Keratinocyte (primary cell): ENCODE measurements around the gene GNAL. TPM values are rescaled to one million over a fixed set of nuclear protein-coding genes. Genes with fewer than 3 reads are reported as not detected.

Experiments used
- DNase-seq: peaks from one replicate; pipeline ENCODE4 v3.0.0-alpha.2; 2011; ENCODE audit warnings: low read depth, missing footprints, low spot score
- FAIRE-seq: peaks from 2 replicates; lab custom pipeline; 2011; peaks lifted over from hg19 to GRCh38; lab: Jason Lieb, UNC
- H2AFZ ChIP-seq: 2 replicates; pipeline ENCODE4 v1.6.0; 2012; ENCODE audit warnings: low read length, control low read depth, inconsistent platforms; ENCODE audit not compliant: control insufficient read depth
- H3K27ac ChIP-seq: 2 replicates; pipeline ENCODE4 v1.5.1; 2011; ENCODE audit warnings: low read length; ENCODE audit not compliant: control insufficient read depth, insufficient read depth
- H3K27me3 ChIP-seq: 3 replicates; pipeline ENCODE4 v1.6.0; 2011; ENCODE audit warnings: low read length; ENCODE audit not compliant: control insufficient read depth, insufficient read depth; ENCODE audit errors: extremely low read depth
- H3K36me3 ChIP-seq, 2 experiments: 2 replicates in 1 of 2; 3 replicates in 1 of 2; pipeline ENCODE4 v1.5.1; 2011; ENCODE audit warnings: low read length in 2 of 2, mild to moderate bottlenecking in 1 of 2; ENCODE audit not compliant: control insufficient read depth in 2 of 2, insufficient read depth in 2 of 2; ENCODE audit errors: extremely low read depth in 1 of 2
- H3K4me1 ChIP-seq: 3 replicates; pipeline ENCODE4 v1.5.1; 2011; ENCODE audit warnings: low read length; ENCODE audit not compliant: control insufficient read depth, insufficient read depth; ENCODE audit errors: extremely low read depth
- H3K4me2 ChIP-seq: 3 replicates; pipeline ENCODE4 v1.6.0; 2011; ENCODE audit warnings: low read depth, low read length; ENCODE audit not compliant: control insufficient read depth, insufficient read depth; ENCODE audit errors: extremely low read depth
- H3K4me3 ChIP-seq, 3 experiments: fragments of 200-600 bp in 1 of 3; sonication (generic) in 1 of 3; 2 replicates in 2 of 3; 3 replicates in 1 of 3; pipeline ENCODE4 v1.5.1; 2011 to 2016; ENCODE audit warnings: low read length in 3 of 3, mild to moderate bottlenecking in 3 of 3, control low read depth in 2 of 3, inconsistent platforms in 1 of 3, low read depth in 1 of 3, mixed read lengths in 1 of 3, mixed run types in 1 of 3, moderate library complexity in 1 of 3; ENCODE audit not compliant: control insufficient read depth in 2 of 3, insufficient read depth in 2 of 3; ENCODE audit errors: extremely low read depth in 1 of 3
- H3K79me2 ChIP-seq: 2 replicates; pipeline ENCODE4 v1.6.0; 2012; ENCODE audit warnings: low read length; ENCODE audit not compliant: control insufficient read depth, insufficient read depth
- H3K9ac ChIP-seq: 3 replicates; pipeline ENCODE4 v1.6.0; 2011; ENCODE audit warnings: low read length; ENCODE audit not compliant: control insufficient read depth, insufficient read depth; ENCODE audit errors: extremely low read depth
- H3K9me1 ChIP-seq: 3 replicates; pipeline ENCODE4 v1.6.0; 2011; ENCODE audit warnings: low read length; ENCODE audit not compliant: control insufficient read depth, insufficient read depth; ENCODE audit errors: extremely low read depth
- H3K9me3 ChIP-seq: 2 replicates; pipeline ENCODE4 v1.5.1; 2012; ENCODE audit warnings: low read depth, low read length; ENCODE audit not compliant: control insufficient read depth
- H4K20me1 ChIP-seq: 3 replicates; pipeline ENCODE4 v1.6.0; 2011; ENCODE audit warnings: low read length; ENCODE audit not compliant: control insufficient read depth, insufficient read depth; ENCODE audit errors: extremely low read depth
- EZH2 ChIP-seq: IDR thresholded peaks from one replicate; pipeline ENCODE4 v1.6.1; 2012; ENCODE audit warnings: inconsistent platforms, mild to moderate bottlenecking, low read length, moderate library complexity
- dilution Hi-C: fragments of 300-500 bp; cut with MboI; formaldehyde crosslinking; loops from one replicate; pipeline ENCODE4 v1.7.0; 2020; ENCODE audit warnings: low sequenced_read_pairs; ENCODE audit not compliant: extremely low pct_ligation_motif_present
- polyA plus RNA-seq, 5 experiments: library from polyadenylated mRNA; depleted of rRNA in 3 of 5; stranded (reverse) in 3 of 5; stranded (forward) in 1 of 5; unstranded in 1 of 5; fragments of >200 nt; gene quantifications; 1 replicate in 1 of 5; 2 replicates in 3 of 5; 3 replicates in 1 of 5; pipeline versions ENCODE4 v1.2.1 to v1.2.3, GENCODE V29; 2011 to 2012; ENCODE audit warnings: missing spikeins in 2 of 5, low read depth in 1 of 5, low replicate concordance in 1 of 5
- TF ChIP-seq, protein P1 (sequence below), 3 experiments: IDR thresholded peaks in 1 of 3; conservative IDR thresholded peaks in 1 of 3; optimal IDR thresholded peaks in 1 of 3; 2 replicates in 2 of 3; 3 replicates in 1 of 3; pipeline versions ENCODE3 to v1.5.1; 2011; ENCODE audit warnings: low read length in 3 of 3, mild to moderate bottlenecking in 3 of 3, moderate library complexity in 2 of 3, control low read depth in 1 of 3, inconsistent platforms in 1 of 3; ENCODE audit not compliant: insufficient read depth in 2 of 3; ENCODE audit errors: extremely low read depth in 1 of 3

Gene GNAL
- polyA plus RNA-seq, 1 donor (not counting 4 experiments of a cell fraction or from before 2014, with no cell fraction given), result 30.0 TPM

DNA sequence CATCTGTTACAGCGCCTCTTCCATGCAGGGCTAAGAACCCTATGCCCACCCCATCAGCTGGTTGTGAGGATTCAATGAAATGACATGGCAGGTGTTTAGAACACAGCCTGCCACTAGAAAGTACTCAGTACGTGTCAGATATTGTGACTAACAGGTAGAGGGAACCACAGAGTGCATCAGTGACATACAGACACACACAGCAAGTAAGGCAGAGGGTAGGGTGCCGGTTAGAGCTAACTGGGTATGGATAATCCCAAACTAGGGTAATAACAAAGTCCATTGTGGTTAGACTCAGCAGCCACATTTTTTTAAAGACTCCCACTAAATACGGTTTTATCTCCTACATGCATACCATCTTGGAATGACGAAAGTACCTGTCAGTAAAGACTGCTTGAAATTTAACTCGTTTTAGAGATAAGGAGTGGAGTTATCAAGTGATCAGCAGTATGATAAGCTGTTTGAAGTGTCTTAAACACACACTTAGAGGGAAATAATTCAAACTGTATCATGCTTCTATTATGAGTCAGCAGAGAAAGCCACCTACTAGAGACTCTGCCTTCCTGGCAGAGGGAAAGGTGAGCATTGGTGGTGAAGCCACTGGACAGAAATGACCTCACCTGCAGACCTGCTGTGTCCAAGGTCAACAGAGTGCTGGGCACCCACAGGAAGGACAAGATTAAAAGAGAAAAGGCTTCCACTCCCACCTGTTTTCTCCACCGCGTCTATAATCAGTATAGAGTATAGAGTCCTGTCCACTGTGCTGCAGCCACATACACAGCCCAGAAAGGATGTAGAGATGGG is 198.5 kb downstream of the GNAL start:
- no peak for FAIRE-seq
- H3K4me2 ChIP-seq, result no peak overlapping the region

DNA sequence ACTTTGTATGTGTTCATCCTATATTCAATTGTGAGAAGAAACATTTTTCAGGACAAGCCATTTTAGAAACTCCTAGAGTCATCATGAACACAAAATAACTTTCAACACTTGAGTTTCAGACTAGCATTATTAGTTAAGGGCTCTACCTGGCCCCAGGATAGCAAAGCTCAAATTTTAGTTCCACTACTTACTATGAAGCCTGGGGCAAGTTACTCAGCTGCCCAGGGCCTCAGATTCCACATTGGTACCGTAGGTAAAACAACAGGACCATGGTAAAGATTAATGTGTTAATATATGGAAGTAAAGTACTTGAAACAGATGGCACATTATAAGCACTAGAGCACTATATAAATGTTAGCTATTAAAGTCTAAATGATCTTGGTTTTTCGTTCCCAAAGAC is 199.7 kb downstream of the GNAL start:
- Histone ChIP-seq H3K27me3 (no peaks in the 10 kb centered on the region), H3K9ac (no peak overlapping the region), H3K9me1 (no peaks in the 10 kb centered on the region), H3K36me3 (peaks cover 11 to 19% of the 10 kb centered on the region in 2 experiments), H3K27ac (no peak overlapping the region), H3K9me3 (no peaks in the 10 kb centered on the region), H3K4me1 (peaks cover 9% of the 10 kb centered on the region), H3K4me3 (no peak overlapping the region), H3K4me2 (no peak overlapping the region), H2AFZ (no peak overlapping the region), H4K20me1 (no peaks in the 10 kb centered on the region), H3K79me2 (no peaks in the 10 kb centered on the region)
- FAIRE-seq, result no peak
- DNase-seq, result no peak
- no peak for TF ChIP-seq EZH2
- TF ChIP-seq, protein P1, sequence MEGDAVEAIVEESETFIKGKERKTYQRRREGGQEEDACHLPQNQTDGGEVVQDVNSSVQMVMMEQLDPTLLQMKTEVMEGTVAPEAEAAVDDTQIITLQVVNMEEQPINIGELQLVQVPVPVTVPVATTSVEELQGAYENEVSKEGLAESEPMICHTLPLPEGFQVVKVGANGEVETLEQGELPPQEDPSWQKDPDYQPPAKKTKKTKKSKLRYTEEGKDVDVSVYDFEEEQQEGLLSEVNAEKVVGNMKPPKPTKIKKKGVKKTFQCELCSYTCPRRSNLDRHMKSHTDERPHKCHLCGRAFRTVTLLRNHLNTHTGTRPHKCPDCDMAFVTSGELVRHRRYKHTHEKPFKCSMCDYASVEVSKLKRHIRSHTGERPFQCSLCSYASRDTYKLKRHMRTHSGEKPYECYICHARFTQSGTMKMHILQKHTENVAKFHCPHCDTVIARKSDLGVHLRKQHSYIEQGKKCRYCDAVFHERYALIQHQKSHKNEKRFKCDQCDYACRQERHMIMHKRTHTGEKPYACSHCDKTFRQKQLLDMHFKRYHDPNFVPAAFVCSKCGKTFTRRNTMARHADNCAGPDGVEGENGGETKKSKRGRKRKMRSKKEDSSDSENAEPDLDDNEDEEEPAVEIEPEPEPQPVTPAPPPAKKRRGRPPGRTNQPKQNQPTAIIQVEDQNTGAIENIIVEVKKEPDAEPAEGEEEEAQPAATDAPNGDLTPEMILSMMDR (optimal IDR thresholded peaks at IDR 0.05 in 1 of 3, IDR thresholded peaks at IDR 0.05 in 1 of 3, conservative IDR thresholded peaks at IDR 0.05 in 1 of 3; ENCODE audit: extremely low read depth in 1 of 3, insufficient read depth in 2 of 3, low read length in 3 of 3), result no peak
- dilution Hi-C loops, result no loop called here

More for the DNA sequence above, 198.5 kb downstream of the GNAL start:
- TF ChIP-seq EZH2, result no peak
- TF ChIP-seq, protein P1 (optimal IDR thresholded peaks at IDR 0.05 in 1 of 3, IDR thresholded peaks at IDR 0.05 in 1 of 3, conservative IDR thresholded peaks at IDR 0.05 in 1 of 3; ENCODE audit: extremely low read depth in 1 of 3, insufficient read depth in 2 of 3, low read length in 3 of 3), result no peak
- DNase-seq, result no peak
- dilution Hi-C loops, result no loop called here
- Histone ChIP-seq H3K4me1 (peaks cover 7% of the 10 kb centered on the region), H4K20me1 (no peaks in the 10 kb centered on the region), H3K27me3 (no peaks in the 10 kb centered on the region), H3K4me3 (no peak overlapping the region), H3K79me2 (no peaks in the 10 kb centered on the region), H3K9me1 (no peaks in the 10 kb centered on the region), H2AFZ (no peak overlapping the region), H3K36me3 (peaks cover 11 to 19% of the 10 kb centered on the region in 2 experiments), H3K27ac (no peak overlapping the region), H3K9ac (no peak overlapping the region), H3K9me3 (no peaks in the 10 kb centered on the region)
